AG04450 (cell line): ENCODE measurements around the gene NMT1. TPM values are rescaled to one million over a fixed set of nuclear protein-coding genes. Genes with fewer than 3 reads are reported as not detected.
A peak's percentile ranks its signal among the peaks of the same experiment; 100 is the strongest.

Experiments
- CTCF ChIA-PET: fragments of 300-600, 350-600 bp; formaldehyde crosslinking; extraction: SDS; loops from one replicate; lab custom pipeline; 2022; ENCODE audit warnings: antibody characterized with exemption, inconsistent platforms; lab: Charles Lee
- POLR2A ChIA-PET: fragments of 350-600 bp; formaldehyde crosslinking; extraction: SDS; loops from one replicate; lab custom pipeline; 2021; ENCODE audit warnings: antibody characterized with exemption, inconsistent platforms; lab: Yijun Ruan, JAX
- DNase-seq: peaks from one replicate; pipeline ENCODE4 v3.0.0-alpha.2; 2011; ENCODE audit warnings: low read depth, low spot score
- H3K27ac ChIP-seq: one replicate; pipeline ENCODE4 v1.5.1; 2012; ENCODE audit warnings: low read depth, low read length, control low read depth
- H3K27me3 ChIP-seq: one replicate; pipeline ENCODE4 v1.6.0; 2012; ENCODE audit warnings: low read length; ENCODE audit not compliant: control insufficient read depth, insufficient read depth
- H3K4me3 ChIP-seq: 2 replicates; pipeline ENCODE4 v1.5.1; 2011; ENCODE audit warnings: mild to moderate bottlenecking, low read depth, low read length, control low read depth
- H3K9me3 ChIP-seq: 2 replicates; pipeline ENCODE4 v1.5.1; 2012; ENCODE audit warnings: low read length; ENCODE audit not compliant: control insufficient read depth, insufficient read depth
- CTCF ChIP-seq: IDR thresholded peaks from 2 replicates; pipeline ENCODE4 v1.5.1; 2011; ENCODE audit warnings: low read depth, low read length, control low read depth, inconsistent platforms
- polyA plus RNA-seq: library from polyadenylated mRNA; depleted of rRNA; stranded (reverse); fragments of >200 nt; gene quantifications from 2 replicates; pipeline ENCODE4 v1.2.3, GENCODE V29; 2011

Gene NMT1
- polyA plus RNA-seq, 1 experiment: 63.6 TPM

- TF ChIP-seq CTCF: no peak
- DNase-seq: no peak
- Histone ChIP-seq H3K27ac (no peak overlapping the region), H3K9me3 (no peaks in the 10 kb centered on the region; the same call in 1 of the 2 replicates), H3K27me3 (no peaks in the 10 kb centered on the region), H3K4me3 (no peak overlapping the region)
- POLR2A ChIA-PET: interaction anchor here (0.6 kb wide), 1 partner anchor 216 kb away, joined by 4 read pairs; no protein-coding TSS in a partner anchor
- CTCF ChIA-PET: interaction anchor here (0.6 kb wide), 1 partner anchor 19 kb away, joined by 3 read pairs; the partner anchor contains the start of gene HEXIM1
Observed at GRCh38 chr17:45129940-45130680, 69.0 kb downstream of the NMT1 start.

- H3K27me3 ChIP-seq: no peaks in the 10 kb centered on the region
- no peak for TF ChIP-seq CTCF
- H3K9me3 ChIP-seq: no peaks in the 10 kb centered on the region; the same call in 1 of the 2 replicates
- no peak overlapping the region for H3K27ac ChIP-seq
- H3K4me3 ChIP-seq: peak overlapping the region; percentile 83
- DNase-seq: no peak
- CTCF ChIA-PET: interaction anchor here (0.5 to 0.8 kb wide), 3 partner anchors 18 to 66 kb away, joined by 3 to 4 read pairs (median 3); partner anchors contain the start of gene HEXIM1
- POLR2A ChIA-PET: interaction anchor here (0.6 kb wide), 1 partner anchor 215 kb away, joined by 4 read pairs; no protein-coding TSS in a partner anchor
Observed at GRCh38 chr17:45130681-45131615, 69.8 kb downstream of the NMT1 start.

GRCh38 chr17:45131616-45132319, 70.7 kb downstream of the NMT1 start:
- Histone ChIP-seq H3K27ac (no peak overlapping the region), H3K27me3 (no peaks in the 10 kb centered on the region), H3K4me3 (peak overlapping the region; percentile 83), H3K9me3 (no peaks in the 10 kb centered on the region; the same call in 1 of the 2 replicates)
- TF ChIP-seq CTCF: peak; percentile 81
- no peak for DNase-seq
- ChIA-PET POLR2A (no interaction called here), CTCF (interaction anchor here (0.5 to 4.5 kb wide), 7 partner anchors 8 to 67 kb away, joined by 3 to 181 read pairs (median 4); partner anchors contain the start of gene HEXIM1)

- Histone ChIP-seq H3K4me3 (peak within 1 kb of the TSS; percentile 83), H3K27ac (peak within 1 kb of the TSS; percentile 93), H3K9me3 (no peaks in the 10 kb centered on the region; the same call in 1 of the 2 replicates), H3K27me3 (no peaks in the 10 kb centered on the region)
- no peak for TF ChIP-seq CTCF
- CTCF ChIA-PET: interaction anchor here (0.5 to 4.5 kb wide), 6 partner anchors 8 to 66 kb away, joined by 3 to 181 read pairs (median 4); partner anchors contain the start of gene HEXIM1
- POLR2A ChIA-PET: interaction anchor here (0.9 kb wide), 1 partner anchor 29 kb away, joined by 5 read pairs; the partner anchor contains the start of gene HEXIM2
- DNase-seq: no peak
Observed at GRCh38 chr17:45132320-45132571, 71.1 kb downstream of the NMT1 start, which contains the start of gene PLCD3. TSS of gene PLCD3 (minus strand) at chr17:45132515. CDS start at chr17:45132410, 105 bp downstream.
